ENCODE results near the gene ZNF714. TPM values are rescaled to one million over a fixed set of nuclear protein-coding genes. Genes with fewer than 3 reads are reported as not detected.

The ZNF714 gene
- total RNA-seq, 1 donor from 2014 or later: 20.1 TPM

Other genes with a start within 250 kb of the ZNF714 start
- gene ZNF85, start 159.0 kb upstream of the ZNF714 start, total RNA-seq: 8.2 and 10.1 TPM in 2 replicates
- gene ZNF430, start 61.5 kb upstream of the ZNF714 start, total RNA-seq: 19.6 and 22.5 TPM in 2 replicates
- 15.6 and 16.0 TPM in 2 replicates for gene ZNF431, start 59.8 kb downstream of the ZNF714 start, total RNA-seq
- gene ZNF708, start 247.2 kb downstream of the ZNF714 start, total RNA-seq: 11.0 and 12.1 TPM in 2 replicates

Data from activated T-helper 2 cell treated with anti-CD3 and anti-CD28 coated beads, Interferon-gamma antibody, Interleukin-2, Interleukin-4, amounts not matched to agents 10 μg/mL and 5 μg/mL and 100 μg/mL, durations not matched to agents 14 hours and 24 hours and 36 hours (primary cell).